ENCODE measurements around the gene PRUNE2.
"Not testable (repeated sequence)": the region's sequence is repeated elsewhere in the genome, so short reads cannot be mapped to it uniquely, and the experiment has no call there.

PRUNE2 gene

DNA sequence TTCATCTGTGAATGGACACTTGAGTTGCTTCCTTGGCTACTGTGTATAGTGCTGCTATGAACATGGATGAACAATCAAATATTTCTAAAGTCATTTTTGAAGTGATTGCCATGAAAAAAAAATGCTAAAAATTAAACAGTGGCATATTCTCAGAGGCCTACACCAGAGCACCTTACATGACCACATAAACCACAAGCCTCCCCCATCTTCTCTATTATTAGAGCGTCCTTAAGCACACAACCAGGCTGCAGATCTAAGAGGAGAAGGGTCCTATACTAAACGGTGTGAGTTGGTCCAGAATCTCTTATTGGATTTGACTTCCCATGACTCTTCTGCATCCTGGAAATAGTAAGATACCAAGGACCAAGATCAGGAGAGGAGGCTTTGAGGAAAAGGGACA lies 107.4 kb downstream of the PRUNE2 start:
- no peak for DNase-seq (ENCODE audit: low read depth)

- DNase-seq (ENCODE audit: low read depth), result no peak
Measured at GRCh38 chr9:76796296-76796695, 109.6 kb downstream of the PRUNE2 start.

- DNase-seq (ENCODE audit: low read depth), result no peak
Measured at GRCh38 chr9:76793784-76794431, 112.0 kb downstream of the PRUNE2 start.

DNA sequence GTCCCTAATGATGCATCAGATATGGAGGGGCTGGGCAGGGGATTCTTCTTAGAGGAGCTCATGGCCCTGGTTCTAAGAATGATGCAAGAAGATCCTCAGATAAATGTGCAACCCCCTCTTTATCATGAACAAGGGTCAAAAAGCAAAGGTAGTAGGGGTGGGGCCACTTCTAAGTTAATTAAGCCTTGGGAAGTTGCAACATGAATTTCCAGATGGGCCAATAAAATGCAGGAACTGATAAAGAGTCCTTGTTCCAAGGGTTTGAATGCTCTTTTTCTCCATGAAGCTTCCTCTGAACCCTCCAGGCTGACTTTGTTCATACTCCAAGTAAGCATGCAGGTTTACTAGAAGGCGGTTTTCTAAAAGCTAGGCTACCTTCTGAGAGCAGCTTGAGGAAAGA lies 116.1 kb downstream of the PRUNE2 start:
- DNase-seq (ENCODE audit: low read depth), result no peak

DNA sequence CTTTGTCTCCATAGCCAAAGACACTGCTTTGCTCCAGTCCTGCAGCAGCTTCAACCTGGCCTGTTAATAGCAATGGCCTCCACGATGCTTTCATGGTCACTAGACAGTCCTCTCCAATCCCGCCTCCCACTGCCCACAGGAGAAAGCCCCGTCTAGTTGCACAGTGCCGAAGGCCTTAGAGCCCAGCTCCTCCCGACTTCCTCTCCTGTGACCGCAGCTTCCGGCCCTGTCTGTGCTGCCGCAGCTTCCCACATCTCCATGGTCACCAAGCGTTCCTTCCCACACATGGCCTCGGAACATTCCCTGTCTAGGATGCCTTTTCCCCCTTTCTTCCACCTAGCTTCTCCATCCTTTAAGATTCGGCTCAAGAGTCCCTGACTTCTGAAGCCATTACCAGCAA lies 118.2 kb downstream of the PRUNE2 start:
- DNase-seq (ENCODE audit: low read depth), result no peak

- DNase-seq (ENCODE audit: low read depth), result no peak
Measured at GRCh38 chr9:76785501-76785900, 120.4 kb downstream of the PRUNE2 start.

GRCh38 chr9:76784881-76785280 lies 121.0 kb downstream of the PRUNE2 start:
- DNase-seq (ENCODE audit: low read depth), result no peak

GRCh38 chr9:76772686-76773445 lies 133.0 kb downstream of the PRUNE2 start:
- no peak for DNase-seq (ENCODE audit: low read depth)

DNA sequence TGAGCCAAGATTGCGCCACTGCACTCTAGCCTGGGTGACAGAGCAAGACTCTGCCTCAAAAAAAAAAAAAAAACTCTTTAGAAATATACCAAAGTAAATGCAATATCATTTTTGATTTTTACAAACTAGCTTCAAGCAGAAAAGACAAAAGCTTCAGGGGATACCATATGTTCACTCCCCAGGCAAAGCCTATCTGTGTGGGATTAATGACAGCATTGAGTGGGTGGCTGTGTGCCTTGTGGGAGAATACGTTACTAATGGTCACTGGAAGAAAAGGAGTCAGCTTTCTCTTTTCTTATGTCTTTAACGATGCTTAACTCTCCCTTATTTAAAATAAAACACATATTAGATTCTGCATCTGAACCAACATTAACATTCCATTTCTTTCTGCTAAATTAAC lies 139.8 kb downstream of the PRUNE2 start:
- DNase-seq (ENCODE audit: low read depth), result no peak

DNA sequence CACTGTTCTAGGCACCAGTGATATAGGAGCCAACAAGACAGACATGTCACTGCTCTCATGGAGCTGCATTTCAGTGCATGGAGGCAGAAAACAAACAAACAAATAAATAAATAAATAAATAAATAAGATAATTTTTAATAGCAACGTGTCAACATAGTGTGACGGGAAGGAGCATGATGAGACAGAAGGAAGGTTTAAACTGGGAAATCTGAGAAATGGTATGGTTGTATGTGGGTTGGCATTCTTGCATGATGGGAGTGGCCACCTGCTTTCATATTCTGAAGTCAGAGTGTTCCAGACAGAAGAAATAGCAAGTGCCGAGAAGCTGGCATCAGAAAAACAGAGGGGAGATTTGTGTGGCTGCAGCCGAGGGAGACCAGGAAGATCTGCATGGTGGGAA lies 141.8 kb downstream of the PRUNE2 start, which contains the start of gene PCA3:
Gene PCA3, plus strand, starts transcription at position 301 of the 400 bp plus-strand sequence.
- DNase-seq (ENCODE audit: low read depth), result no peak

GRCh38 chr9:76761448-76761847 lies 144.5 kb downstream of the PRUNE2 start:
- DNase-seq (ENCODE audit: low read depth), result no peak

GRCh38 chr9:76759732-76760131 lies 146.2 kb downstream of the PRUNE2 start:
- no peak for DNase-seq (ENCODE audit: low read depth)

DNA sequence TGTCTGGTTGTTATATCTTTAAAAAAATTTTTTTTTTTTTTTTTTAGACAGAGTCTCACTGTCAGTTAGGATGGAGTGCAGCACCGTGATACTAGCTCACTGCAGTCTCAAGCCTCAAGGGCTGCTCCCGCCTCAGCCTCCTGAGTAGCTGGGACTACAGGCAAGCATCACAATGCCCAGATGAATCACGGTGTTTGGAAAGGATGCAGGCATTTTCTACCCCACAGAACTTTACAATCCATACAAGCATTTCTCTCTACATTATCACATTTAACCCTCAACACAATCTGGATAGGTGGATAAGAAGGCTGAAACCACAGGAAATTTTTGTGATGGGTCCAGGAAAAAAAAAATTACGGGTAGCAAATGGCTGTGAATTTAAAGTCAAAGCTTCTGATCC lies 147.4 kb downstream of the PRUNE2 start:
- no peak for DNase-seq (ENCODE audit: low read depth)

- no peak for DNase-seq (ENCODE audit: low read depth)
Measured at GRCh38 chr9:76756941-76757673, 148.8 kb downstream of the PRUNE2 start.

GRCh38 chr9:76756268-76756640 lies 149.7 kb downstream of the PRUNE2 start:
- peak; percentile 15 for DNase-seq (ENCODE audit: low read depth)

DNA sequence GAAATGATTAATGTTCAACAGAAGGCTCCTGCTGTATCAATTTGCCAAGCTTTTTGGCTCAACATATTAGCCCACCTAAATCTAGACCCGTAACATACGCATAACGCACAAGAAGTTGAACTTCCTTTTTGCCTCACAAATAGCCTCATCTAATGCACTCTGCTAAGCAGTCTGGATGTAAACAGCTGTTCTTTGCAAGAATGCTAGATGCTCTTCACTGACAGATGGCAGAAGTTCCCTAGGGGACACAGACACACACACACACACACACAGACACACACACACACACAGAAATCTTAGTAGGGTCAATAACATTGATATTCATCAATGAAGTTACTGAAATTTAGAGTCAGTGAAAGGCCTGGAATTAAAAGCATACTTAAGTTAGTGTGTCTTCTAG lies 154.9 kb downstream of the PRUNE2 start:
- no peak for DNase-seq (ENCODE audit: low read depth)

GRCh38 chr9:76744336-76744735 lies 161.6 kb downstream of the PRUNE2 start:
- no peak for DNase-seq (ENCODE audit: low read depth)

DNA sequence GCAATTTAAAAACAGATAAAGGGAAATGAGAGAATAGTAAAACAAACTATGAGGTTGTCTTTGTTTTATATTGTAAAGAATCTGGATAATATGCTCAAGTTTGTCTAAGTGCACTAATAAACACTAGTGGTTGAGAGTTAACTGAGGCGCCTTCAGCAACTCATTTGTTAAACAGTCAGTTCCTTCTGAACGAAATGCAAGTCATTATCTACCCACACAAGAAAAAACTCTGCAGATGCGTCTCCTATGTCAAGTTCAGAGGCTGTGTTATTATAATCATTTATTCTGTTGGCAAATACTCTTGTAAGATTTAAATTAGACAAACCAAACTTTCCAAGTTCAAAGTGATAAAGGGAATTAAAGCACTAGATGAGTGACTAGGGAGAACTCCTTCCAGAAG lies 162.0 kb downstream of the PRUNE2 start:
- DNase-seq (ENCODE audit: low read depth), result no peak

DNA sequence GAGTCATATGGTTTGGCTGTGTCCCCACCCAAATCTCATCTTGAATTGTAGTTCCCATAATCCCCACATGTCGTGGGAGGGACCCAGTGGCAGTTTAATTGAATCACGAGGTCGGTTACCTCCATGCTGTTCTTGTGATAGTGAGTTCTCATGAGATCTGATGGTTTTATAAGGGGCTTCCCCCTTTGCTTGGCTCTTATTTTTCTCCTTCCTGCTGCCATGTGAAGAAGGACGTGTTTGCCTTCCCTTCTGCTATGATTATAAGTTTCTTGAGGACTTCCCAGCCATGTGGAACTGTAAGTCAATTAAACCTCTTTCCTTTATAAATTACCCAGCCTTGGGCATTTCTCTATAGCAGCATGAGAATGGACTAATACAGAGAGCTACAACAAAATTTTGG lies 163.0 kb downstream of the PRUNE2 start:
- not testable (repeated sequence) for DNase-seq (ENCODE audit: low read depth)

- no peak for DNase-seq (ENCODE audit: low read depth)
Measured at GRCh38 chr9:76741524-76741923, 164.4 kb downstream of the PRUNE2 start.

- DNase-seq (ENCODE audit: low read depth), result no peak
Measured at GRCh38 chr9:76738402-76738801, 167.5 kb downstream of the PRUNE2 start.

DNA sequence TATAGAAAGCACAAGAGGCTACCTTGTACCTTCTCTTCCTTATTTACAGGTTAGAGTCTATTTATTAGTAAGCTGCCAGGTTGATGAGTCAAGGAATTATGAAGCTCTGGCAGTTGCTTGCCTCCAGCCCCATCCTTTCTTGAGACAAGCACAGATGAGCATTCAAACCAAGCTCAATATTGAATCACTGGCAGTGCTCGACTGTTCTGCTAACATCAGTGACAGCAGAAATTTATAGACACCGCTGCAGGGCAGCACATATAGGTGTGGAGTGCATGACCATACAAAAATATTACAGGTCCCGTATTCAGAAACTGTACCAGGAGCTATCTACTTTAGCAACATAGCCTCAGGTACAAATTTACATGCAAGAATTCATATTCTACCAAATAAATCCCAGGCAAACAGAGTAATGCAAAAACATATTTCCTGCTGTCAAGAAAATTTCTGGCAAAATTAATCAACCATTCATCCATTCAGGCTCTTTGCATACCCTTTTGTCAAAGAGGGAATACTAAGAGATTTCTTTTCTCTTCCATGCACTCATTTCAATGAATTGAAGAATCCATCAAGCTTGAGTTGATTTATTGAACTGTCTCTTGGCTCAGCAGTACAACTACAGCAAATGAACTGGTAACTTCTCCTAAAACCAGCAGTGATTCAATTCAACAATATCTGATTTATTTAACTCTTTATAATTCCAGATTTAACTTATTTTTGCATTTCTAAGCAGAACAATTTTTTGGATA lies 168.6 kb downstream of the PRUNE2 start:
- DNase-seq (ENCODE audit: low read depth), result no peak
